Activated naive CD4-positive, alpha-beta T cell treated with anti-CD3 and anti-CD28 coated beads, Interleukin-2, amount 50 U/mL, for 16 hours (primary cell): Measurements from ENCODE around the gene TTC4.

Experiments
- DNase-seq: peaks from one replicate; pipeline ENCODE4 v3.0.0-alpha.2; 2020

TTC4 gene

GRCh38 chr1:54715493-54716298, at the start of gene TTC4:
TSS of gene TTC4 (plus strand) at chr1:54715861. CDS start at chr1:54715909, 48 bp downstream.
- DNase-seq, result peak; percentile 83

- DNase-seq, result no peak
These were observed 49.3 kb upstream of the TTC4 start for GRCh38 chr1:54666333-54666732.

GRCh38 chr1:54667797-54668196, 47.9 kb upstream of the TTC4 start:
- no peak for DNase-seq

GRCh38 chr1:54668567-54668966, 47.1 kb upstream of the TTC4 start:
- no peak for DNase-seq

GRCh38 chr1:54671985-54672608, 43.6 kb upstream of the TTC4 start:
- peak; percentile 64 for DNase-seq

- DNase-seq, result no peak
These were observed 36.7 kb upstream of the TTC4 start for GRCh38 chr1:54678776-54679643.

- DNase-seq, result no peak
These were observed 36.0 kb upstream of the TTC4 start for GRCh38 chr1:54679706-54680105.

GRCh38 chr1:54680387-54680786, 35.3 kb upstream of the TTC4 start:
- DNase-seq, result no peak

- no peak for DNase-seq
These were observed 34.3 kb upstream of the TTC4 start for GRCh38 chr1:54681358-54681757.

- DNase-seq, result no peak
These were observed 32.2 kb upstream of the TTC4 start for GRCh38 chr1:54683453-54683852.

GRCh38 chr1:54685335-54685905, 30.2 kb upstream of the TTC4 start:
- DNase-seq, result no peak

GRCh38 chr1:54686155-54686554, 29.5 kb upstream of the TTC4 start:
- no peak for DNase-seq

GRCh38 chr1:54694771-54695170, 20.9 kb upstream of the TTC4 start:
- DNase-seq, result no peak

GRCh38 chr1:54695221-54695620, 20.4 kb upstream of the TTC4 start:
- no peak for DNase-seq

- no peak for DNase-seq
These were observed 19.9 kb upstream of the TTC4 start for GRCh38 chr1:54695764-54696163.

- no peak for DNase-seq
These were observed 19.4 kb upstream of the TTC4 start for GRCh38 chr1:54696262-54696661.

- DNase-seq, result no peak
These were observed 17.8 kb upstream of the TTC4 start for GRCh38 chr1:54697896-54698295.

- DNase-seq, result no peak
These were observed 17.3 kb upstream of the TTC4 start for GRCh38 chr1:54698346-54698745.

GRCh38 chr1:54699936-54700525, 15.6 kb upstream of the TTC4 start:
- DNase-seq, result no peak

- DNase-seq, result no peak
These were observed 14.6 kb upstream of the TTC4 start for GRCh38 chr1:54701066-54701465.

GRCh38 chr1:54701996-54702395, 13.7 kb upstream of the TTC4 start:
- DNase-seq, result no peak

GRCh38 chr1:54703471-54703870, 12.2 kb upstream of the TTC4 start:
- no peak for DNase-seq

- no peak for DNase-seq
These were observed 10.5 kb upstream of the TTC4 start for GRCh38 chr1:54705153-54705552.
